IPS DF 19.7 (cell line): ENCODE data around the gene GADL1.

Experiments used
- DNase-seq: peaks from one replicate; pipeline ENCODE4 v3.0.0-alpha.2; 2013; ENCODE audit warnings: low read depth, low spot score

The GADL1 gene

DNA sequence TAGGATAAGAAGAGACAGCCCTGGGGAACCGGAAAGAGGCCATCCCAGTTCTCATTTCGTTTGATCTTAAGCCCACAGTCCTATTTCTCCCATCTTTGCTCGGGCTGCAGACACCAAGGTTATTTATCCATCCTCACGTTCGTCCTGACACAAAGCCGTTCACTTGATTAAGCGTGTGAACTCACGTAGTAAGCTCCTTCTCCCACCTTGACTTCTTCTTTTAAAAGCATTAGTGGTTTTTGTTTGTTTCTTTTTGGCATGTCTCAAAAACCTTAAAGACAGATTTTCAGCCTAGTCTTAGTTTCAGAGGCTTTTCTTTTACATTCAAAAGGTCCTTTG lies 217.1 kb downstream of the GADL1 start:
- DNase-seq, result no peak

DNA sequence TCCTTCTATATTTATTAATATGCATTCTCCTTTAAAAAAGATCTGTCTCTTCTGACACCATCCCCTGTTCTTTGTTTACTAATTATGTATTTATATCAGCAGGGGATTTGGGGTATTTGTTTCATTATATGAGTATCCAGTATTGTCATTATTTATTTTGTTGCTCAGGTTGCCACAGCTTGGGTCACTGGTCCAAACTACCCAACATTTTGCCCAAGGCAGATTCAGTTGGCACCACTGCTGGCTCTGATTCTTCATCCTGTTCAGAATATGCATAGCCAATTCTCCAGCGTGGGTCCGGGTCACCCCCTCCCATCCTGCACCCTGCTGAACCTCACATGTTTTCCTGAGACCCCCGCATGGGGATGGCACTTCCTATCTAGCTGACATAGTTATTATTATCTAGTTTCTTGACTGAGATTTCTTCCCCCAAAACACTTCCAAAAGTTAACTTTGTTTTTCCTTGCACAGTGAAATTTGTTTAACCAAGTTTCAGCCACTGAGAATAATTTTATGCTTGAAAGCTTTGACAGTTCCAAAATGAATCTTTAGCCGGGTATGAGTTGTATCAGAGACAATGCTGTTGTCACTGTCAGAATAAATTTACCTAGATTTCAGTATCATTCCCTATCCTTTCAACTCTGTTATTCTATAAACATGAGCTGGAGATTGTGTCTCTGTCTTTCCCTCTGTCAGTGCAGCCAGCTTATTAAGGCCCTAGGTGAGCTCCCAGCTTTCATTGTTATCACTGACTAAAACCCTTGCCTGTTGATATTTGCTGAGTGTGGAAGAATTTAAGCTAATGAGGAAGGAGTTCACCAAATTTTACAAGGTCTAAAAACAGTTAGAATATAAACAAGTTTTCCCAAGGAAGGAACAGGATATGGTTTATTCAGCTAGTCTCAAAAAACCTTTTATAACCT lies 217.8 kb downstream of the GADL1 start:
- no peak for DNase-seq
